GM10847 (cell line): ENCODE results near the gene CREB3L1.

ENCODE experiments used
- POLR2A ChIP-seq: IDR thresholded peaks from 2 replicates; pipeline ENCODE4 v1.6.1; 2011; ENCODE audit not compliant: insufficient read length; ENCODE audit errors: extremely low read depth

CREB3L1 gene

GRCh38 chr11:46280706-46281105 is 3.2 kb downstream of the CREB3L1 start:
- TF ChIP-seq POLR2A = no peak

- no peak for TF ChIP-seq POLR2A
Measured at GRCh38 chr11:46281371-46281831, 3.9 kb downstream of the CREB3L1 start.

GRCh38 chr11:46285173-46285572 is 7.7 kb downstream of the CREB3L1 start:
- TF ChIP-seq POLR2A = no peak

GRCh38 chr11:46285594-46286033 is 8.2 kb downstream of the CREB3L1 start:
- no peak for TF ChIP-seq POLR2A

- no peak for TF ChIP-seq POLR2A
Measured at GRCh38 chr11:46286789-46287188, 9.3 kb downstream of the CREB3L1 start.

GRCh38 chr11:46288451-46288850 is 11.0 kb downstream of the CREB3L1 start:
- TF ChIP-seq POLR2A = no peak

GRCh38 chr11:46290011-46290410 is 12.5 kb downstream of the CREB3L1 start:
- TF ChIP-seq POLR2A = no peak

- TF ChIP-seq POLR2A = no peak
Measured at GRCh38 chr11:46290598-46291309, 13.3 kb downstream of the CREB3L1 start.

- no peak for TF ChIP-seq POLR2A
Measured at GRCh38 chr11:46291441-46292150, 14.1 kb downstream of the CREB3L1 start.

- TF ChIP-seq POLR2A = no peak
Measured at GRCh38 chr11:46293066-46293465, 15.6 kb downstream of the CREB3L1 start.

- TF ChIP-seq POLR2A = no peak
Measured at GRCh38 chr11:46293641-46294103, 16.2 kb downstream of the CREB3L1 start.

- TF ChIP-seq POLR2A = no peak
Measured at GRCh38 chr11:46294365-46295309, 17.2 kb downstream of the CREB3L1 start.

GRCh38 chr11:46295312-46296058 is 18.0 kb downstream of the CREB3L1 start:
- no peak for TF ChIP-seq POLR2A

- no peak for TF ChIP-seq POLR2A
Measured at GRCh38 chr11:46296059-46296527, 18.6 kb downstream of the CREB3L1 start.

- TF ChIP-seq POLR2A = no peak
Measured at GRCh38 chr11:46296528-46297448, 19.3 kb downstream of the CREB3L1 start.
